Naive thymus-derived CD4-positive, alpha-beta T cell (primary cell): ENCODE data around the gene MS4A3. TPM values are rescaled to one million over a fixed set of nuclear protein-coding genes. Genes with fewer than 3 reads are reported as not detected.
"Not testable (repeated sequence)": the region's sequence is repeated elsewhere in the genome, so short reads cannot be mapped to it uniquely, and the experiment has no call there.

Experiments used
- ATAC-seq: fragments of 150-1000 bp; cut with Tn5 transposase; 2 replicates; pipeline ENCODE4 v1.10.0; 2021; ENCODE audit warnings: mild to moderate bottlenecking, moderate library complexity
- CTCF ChIA-PET: fragments of 350-600 bp; sonication (Branson Sonifier 250); formaldehyde crosslinking; loops from one replicate; lab custom pipeline; 2021; ENCODE audit warnings: antibody characterized with exemption; lab: Charles Lee
- POLR2A ChIA-PET: fragments of 350-600 bp; sonication (Branson Sonifier 250); formaldehyde crosslinking; loops from one replicate; lab custom pipeline; 2021; ENCODE audit warnings: antibody characterized with exemption, inconsistent platforms; lab: Charles Lee
- DNase-seq, 9 donors: peaks; one replicate each; pipeline versions ENCODE4 v3.0.0 to v3.0.0-alpha.2; 2020 to 2022; ENCODE audit warnings: mixed read lengths in 1 of 9
- H3K27ac ChIP-seq: one replicate; pipeline ENCODE4 v1.7.0; 2013; ENCODE audit warnings: mild to moderate bottlenecking, low read depth, low read length, moderate library complexity
- H3K27me3 ChIP-seq, 2 donors: one replicate each; pipeline ENCODE4 v1.7.0; 2013; ENCODE audit warnings: low read length in 2 of 2, mild to moderate bottlenecking in 2 of 2, moderate library complexity in 2 of 2; ENCODE audit not compliant: control insufficient read depth in 2 of 2, insufficient read depth in 2 of 2
- H3K36me3 ChIP-seq, 3 experiments: 1 replicate in 2 of 3; 2 replicates in 1 of 3; pipeline ENCODE4 v1.7.0; 2013; ENCODE audit warnings: low read length in 3 of 3, mild to moderate bottlenecking in 3 of 3, moderate library complexity in 1 of 3; ENCODE audit not compliant: insufficient read depth in 3 of 3, control insufficient read depth in 2 of 3
- H3K4me1 ChIP-seq, 2 donors: one replicate each; pipeline ENCODE4 v1.7.0; 2013; ENCODE audit warnings: low read length in 2 of 2, mild to moderate bottlenecking in 2 of 2, moderate library complexity in 1 of 2; ENCODE audit not compliant: control insufficient read depth in 2 of 2, insufficient read depth in 2 of 2
- H3K4me3 ChIP-seq: 2 replicates; pipeline ENCODE4 v1.7.0; 2013; ENCODE audit warnings: mild to moderate bottlenecking, low read length
- H3K9me3 ChIP-seq, 3 experiments: 1 replicate in 2 of 3; 2 replicates in 1 of 3; pipeline ENCODE4 v1.7.0; 2013; ENCODE audit warnings: low read length in 3 of 3; ENCODE audit not compliant: control insufficient read depth in 2 of 3
- H3K27ac Mint-ChIP-seq, 9 donors: one replicate each; pipeline ENCODE4 v1.8.0; 2020 to 2022; ENCODE audit warnings: mixed read lengths in 9 of 9, mild to moderate bottlenecking in 8 of 9, moderate library complexity in 5 of 9, inconsistent platforms in 2 of 9
- H3K27me3 Mint-ChIP-seq, 5 donors: one replicate each; pipeline ENCODE4 v1.8.0; 2021 to 2022; ENCODE audit warnings: mixed read lengths in 5 of 5, mild to moderate bottlenecking in 1 of 5
- H3K36me3 Mint-ChIP-seq, 5 donors: one replicate each; pipeline ENCODE4 v1.8.0; 2020 to 2022; ENCODE audit warnings: mixed read lengths in 5 of 5, mild to moderate bottlenecking in 3 of 5, inconsistent platforms in 1 of 5
- H3K4me1 Mint-ChIP-seq, 7 donors: one replicate each; pipeline ENCODE4 v1.8.0; 2020 to 2022; ENCODE audit warnings: mixed read lengths in 7 of 7, mild to moderate bottlenecking in 3 of 7, inconsistent platforms in 1 of 7
- H3K4me3 Mint-ChIP-seq, 10 donors: one replicate each; pipeline ENCODE4 v1.8.0; 2020 to 2022; ENCODE audit warnings: mild to moderate bottlenecking in 10 of 10, mixed read lengths in 10 of 10, moderate library complexity in 6 of 10, inconsistent platforms in 2 of 10
- H3K9me3 Mint-ChIP-seq, 11 donors: one replicate each; pipeline ENCODE4 v1.8.0; 2020 to 2022; ENCODE audit warnings: mixed read lengths in 11 of 11, mild to moderate bottlenecking in 4 of 11, inconsistent platforms in 1 of 11, moderate library complexity in 1 of 11
- intact Hi-C, 2 donors: fragments of 100-400 bp; cut with micrococcal nuclease; formaldehyde crosslinking; loops; one replicate each; pipeline ENCODE4 v1.15.1; 2023
- polyA plus RNA-seq, 2 donors: library from polyadenylated mRNA; unstranded; fragments of 300-500 nt; fragmentation: Illumina TruSeq; gene quantifications; one replicate each; pipeline ENCODE4 v1.2.3, GENCODE V29; 2021
- total RNA-seq, 6 experiments: library from RNA in 5 of 6; stranded (reverse) in 5 of 6; gene quantifications; 1 replicate in 5 of 6; 2 replicates in 1 of 6; pipeline ENCODE4 v1.2.3 and lab custom pipeline; 2021 to 2026

MS4A3 gene
- total and polyA plus RNA-seq, 7 experiments from 2014 or later, result 4.2 to 9.9 TPM; not detected in 5

DNA sequence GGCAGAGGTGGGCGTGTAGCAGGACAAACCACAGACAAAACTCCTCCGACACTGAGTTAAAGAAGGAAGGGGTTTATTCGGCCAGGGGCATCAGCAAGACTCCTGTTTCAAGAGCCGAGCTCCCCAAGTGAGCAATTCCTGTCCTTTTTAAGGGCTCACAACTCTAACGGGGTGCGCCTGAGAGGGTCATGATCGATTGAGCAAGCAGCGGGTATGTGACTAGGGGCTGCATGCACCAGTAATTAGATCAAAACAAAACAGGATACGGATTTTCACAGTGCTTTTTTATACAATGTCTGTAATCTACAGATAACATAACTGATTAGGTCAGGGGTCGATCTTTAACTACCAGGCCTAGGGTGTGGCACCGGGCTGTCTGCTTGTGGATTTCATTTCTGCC, 44.9 kb downstream of the MS4A3 start:
- H3K36me3 ChIP-seq, H3K4me1 ChIP-seq, H3K36me3 Mint-ChIP-seq, H3K9me3 ChIP-seq, POLR2A ChIA-PET, CTCF ChIA-PET, H3K27ac Mint-ChIP-seq, H3K4me1 Mint-ChIP-seq, H3K4me3 Mint-ChIP-seq, DNase-seq, H3K4me3 ChIP-seq, H3K27me3 Mint-ChIP-seq, H3K27me3 ChIP-seq, H3K27ac ChIP-seq, H3K9me3 Mint-ChIP-seq, ATAC-seq, intact Hi-C loops: not testable (repeated sequence)

DNA sequence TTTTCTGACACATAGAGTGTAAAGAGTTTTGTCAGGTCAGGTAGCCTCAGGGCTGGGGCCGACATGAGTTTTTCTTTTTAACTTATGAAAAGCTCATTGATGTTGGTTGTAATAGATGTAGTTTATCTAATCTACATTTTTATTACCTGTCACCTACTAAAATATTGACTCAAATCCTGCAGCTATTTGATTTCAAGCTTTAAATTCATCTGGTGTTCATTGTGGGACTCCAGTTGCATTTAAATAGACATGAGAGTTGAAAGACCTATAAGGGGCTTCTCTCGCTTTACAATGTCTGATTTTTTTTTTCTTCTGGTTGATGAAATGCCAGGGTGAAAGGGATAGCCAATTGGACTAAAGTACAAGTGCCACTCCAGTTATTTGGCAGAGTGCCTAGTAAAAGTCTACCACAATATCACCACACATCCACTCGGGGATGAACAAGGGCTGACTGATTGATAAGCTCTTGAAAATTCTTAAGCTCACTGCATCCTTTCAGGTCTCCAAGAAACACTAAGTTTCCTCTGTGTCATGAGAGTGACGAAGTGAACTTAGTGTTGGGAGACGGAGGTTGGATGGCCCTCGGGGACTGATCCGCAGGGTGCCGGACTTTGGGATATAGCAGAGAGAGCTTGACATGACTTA, 48.1 kb downstream of the MS4A3 start:
- CTCF ChIA-PET, result interaction anchor here (0.7 kb wide), 1 partner anchor 1182 kb away, joined by 4 read pairs; no protein-coding TSS in a partner anchor

DNA sequence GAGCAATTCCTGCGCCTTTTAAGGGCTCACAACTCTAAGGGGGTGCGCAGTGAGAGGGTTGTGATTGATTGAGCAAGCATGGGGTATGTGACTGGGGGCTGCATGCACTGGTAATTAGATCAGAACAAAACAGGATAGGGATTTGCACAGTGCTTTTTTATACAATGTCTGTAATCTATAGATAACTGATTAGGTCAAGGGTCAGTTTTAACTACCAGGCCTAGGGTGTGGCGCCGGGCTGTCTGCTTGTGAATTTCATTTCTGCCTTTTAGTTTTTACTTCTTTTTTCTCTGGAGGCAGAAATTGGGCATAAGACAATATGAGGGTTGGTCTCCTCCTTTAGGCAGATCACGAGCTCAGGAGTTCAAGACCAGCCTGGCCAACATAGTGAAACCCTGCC, 52.2 kb downstream of the MS4A3 start:
- H3K9me3 Mint-ChIP-seq, H3K27me3 ChIP-seq, H3K27ac ChIP-seq, POLR2A ChIA-PET, H3K4me1 ChIP-seq, H3K4me3 Mint-ChIP-seq, H3K27ac Mint-ChIP-seq, ATAC-seq, H3K36me3 ChIP-seq, CTCF ChIA-PET, H3K9me3 ChIP-seq, DNase-seq, H3K4me1 Mint-ChIP-seq, H3K36me3 Mint-ChIP-seq, intact Hi-C loops, H3K4me3 ChIP-seq, H3K27me3 Mint-ChIP-seq: not testable (repeated sequence)

More for the DNA sequence above, 48.1 kb downstream of the MS4A3 start:
- DNase-seq, H3K27ac ChIP-seq, POLR2A ChIA-PET, H3K36me3 ChIP-seq, H3K9me3 Mint-ChIP-seq, H3K4me1 ChIP-seq, ATAC-seq, H3K27me3 Mint-ChIP-seq, H3K9me3 ChIP-seq, H3K27me3 ChIP-seq, H3K4me3 Mint-ChIP-seq, H3K36me3 Mint-ChIP-seq, H3K27ac Mint-ChIP-seq, intact Hi-C loops, H3K4me3 ChIP-seq, H3K4me1 Mint-ChIP-seq: not testable (repeated sequence)

- POLR2A ChIA-PET, result no interaction called here
- Mint-ChIP-seq H3K36me3 (no peaks in the 10 kb centered on the region), H3K4me1 (no peaks in the 10 kb centered on the region), H3K27ac (no peak overlapping the region), H3K4me3 (no peak overlapping the region), H3K27me3 (peaks cover 4 to 13% (median 6%) of the 10 kb centered on the region in 5 donors), H3K9me3 (no peaks in the 10 kb centered on the region)
- intact Hi-C loops, result no loop called here
- CTCF ChIA-PET, result no interaction called here
- DNase-seq (no peak), ATAC-seq (no peak)
- H3K4me1 ChIP-seq, result no peaks in the 10 kb centered on the region
- no peaks in the 10 kb centered on the region for H3K36me3 ChIP-seq
- H3K9me3 ChIP-seq, result no peaks in the 10 kb centered on the region
- no peak overlapping the region for H3K27ac ChIP-seq
- no peaks in the 10 kb centered on the region for H3K27me3 ChIP-seq
- H3K4me3 ChIP-seq, result no peak overlapping the region
Measured at GRCh38 chr11:60111793-60112192, 55.3 kb downstream of the MS4A3 start.

GRCh38 chr11:60116996-60117790, 60.7 kb downstream of the MS4A3 start:
- ChIA-PET POLR2A (no interaction called here), CTCF (no interaction called here)
- intact Hi-C loops, result no loop called here

DNA sequence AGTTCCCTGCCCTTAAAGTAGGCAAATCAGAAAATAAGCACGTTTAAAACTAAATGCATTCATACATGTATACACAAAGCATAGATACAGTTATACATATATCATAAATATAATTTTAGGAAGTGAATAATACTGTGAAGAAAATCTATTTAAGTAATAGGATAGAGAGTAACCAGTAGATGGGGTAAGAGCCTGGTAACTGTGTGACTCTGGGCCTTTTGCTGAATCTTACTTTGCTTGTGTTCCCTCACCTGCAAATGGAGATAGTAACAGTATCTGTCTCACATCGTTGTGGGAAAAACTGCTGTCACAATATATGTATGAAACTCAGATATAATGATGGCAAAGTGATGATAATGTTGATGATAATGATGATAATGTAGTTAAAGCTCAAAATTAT, 61.9 kb downstream of the MS4A3 start:
- CTCF ChIA-PET, result no interaction called here
- Histone ChIP-seq H3K27me3 (no peaks in the 10 kb centered on the region), H3K36me3 (no peaks in the 10 kb centered on the region), H3K4me1 (no peaks in the 10 kb centered on the region), H3K9me3 (no peaks in the 10 kb centered on the region), H3K27ac (no peak overlapping the region), H3K4me3 (no peak overlapping the region)
- Mint-ChIP-seq H3K27me3 (peaks cover 3 to 31% (median 18%) of the 10 kb centered on the region in 5 donors), H3K9me3 (no peaks in the 10 kb centered on the region), H3K4me1 (no peaks in the 10 kb centered on the region), H3K36me3 (no peaks in the 10 kb centered on the region), H3K4me3 (no peak overlapping the region), H3K27ac (no peak overlapping the region)
- DNase-seq (no peak), ATAC-seq (peak; percentile 41)
- POLR2A ChIA-PET, result no interaction called here
- intact Hi-C loops, result no loop called here

More at GRCh38 chr11:60116996-60117790, 60.7 kb downstream of the MS4A3 start:
- H3K36me3 Mint-ChIP-seq, result no peaks in the 10 kb centered on the region
- no peak overlapping the region for H3K4me3 Mint-ChIP-seq
- H3K4me1 Mint-ChIP-seq, result no peaks in the 10 kb centered on the region
- H3K36me3 ChIP-seq, result no peaks in the 10 kb centered on the region
- H3K27ac ChIP-seq, result no peak overlapping the region
- no peaks in the 10 kb centered on the region for H3K27me3 ChIP-seq
- H3K27me3 Mint-ChIP-seq, result peaks cover 3 to 21% (median 8%) of the 10 kb centered on the region in 5 donors
- DNase-seq (no peak), ATAC-seq (no peak)
- H3K9me3 ChIP-seq, result no peaks in the 10 kb centered on the region
- no peaks in the 10 kb centered on the region for H3K9me3 Mint-ChIP-seq
- H3K4me1 ChIP-seq, result no peaks in the 10 kb centered on the region
- H3K27ac Mint-ChIP-seq, result no peak overlapping the region
- H3K4me3 ChIP-seq, result no peak overlapping the region

GRCh38 chr11:60119710-60120109, 63.2 kb downstream of the MS4A3 start:
- H3K27me3 ChIP-seq, result no peaks in the 10 kb centered on the region
- Mint-ChIP-seq H3K27ac (no peak overlapping the region), H3K4me3 (no peak overlapping the region), H3K27me3 (peaks cover 3 to 37% (median 18%) of the 10 kb centered on the region in 5 donors), H3K36me3 (no peaks in the 10 kb centered on the region), H3K4me1 (no peaks in the 10 kb centered on the region), H3K9me3 (no peaks in the 10 kb centered on the region)
- H3K36me3 ChIP-seq, result no peaks in the 10 kb centered on the region
- no peak overlapping the region for H3K4me3 ChIP-seq
- intact Hi-C loops, result no loop called here
- no peaks in the 10 kb centered on the region for H3K9me3 ChIP-seq
- no peak for DNase-seq
- POLR2A ChIA-PET, result no interaction called here
- CTCF ChIA-PET, result no interaction called here
- H3K4me1 ChIP-seq, result no peaks in the 10 kb centered on the region
- no peak overlapping the region for H3K27ac ChIP-seq
- ATAC-seq, result peak; percentile 68
